CD8-positive, alpha-beta memory T cell (primary cell): ENCODE results near the gene CAPS. TPM values are rescaled to one million over a fixed set of nuclear protein-coding genes. Genes with fewer than 3 reads are reported as not detected.
A peak's percentile ranks its signal among the peaks of the same experiment; 100 is the strongest.

Source experiments
- CTCF ChIA-PET: fragments of 350-600 bp; sonication (Branson Sonifier 250); formaldehyde crosslinking; loops from one replicate; lab custom pipeline; 2021; ENCODE audit warnings: antibody characterized with exemption; lab: Charles Lee
- POLR2A ChIA-PET: fragments of 350-600 bp; sonication (Branson Sonifier 250); formaldehyde crosslinking; loops from one replicate; lab custom pipeline; 2021; ENCODE audit warnings: antibody characterized with exemption; lab: Charles Lee
- DNase-seq, 5 donors: peaks; one replicate each; pipeline versions ENCODE4 v3.0.0 to v3.0.0-alpha.2; 2020 to 2022; ENCODE audit warnings: mixed read lengths in 1 of 5
- H3K27ac ChIP-seq: one replicate; pipeline ENCODE4 v1.7.0; 2013; ENCODE audit warnings: low read depth, mild to moderate bottlenecking, low read length, moderate library complexity
- H3K27me3 ChIP-seq: 2 replicates; pipeline ENCODE4 v1.7.0; 2013; ENCODE audit warnings: low read length, mild to moderate bottlenecking; ENCODE audit not compliant: insufficient read depth, poor library complexity, severe bottlenecking
- H3K36me3 ChIP-seq: 2 replicates; pipeline ENCODE4 v1.7.0; 2013; ENCODE audit warnings: mild to moderate bottlenecking, low read length, moderate library complexity; ENCODE audit not compliant: insufficient read depth
- H3K4me1 ChIP-seq: 2 replicates; pipeline ENCODE4 v1.7.0; 2013; ENCODE audit warnings: mild to moderate bottlenecking, low read length, moderate library complexity; ENCODE audit not compliant: insufficient read depth
- H3K4me3 ChIP-seq: 2 replicates; pipeline ENCODE4 v1.7.0; 2013; ENCODE audit warnings: mild to moderate bottlenecking, low read length
- H3K9me3 ChIP-seq: 2 replicates; pipeline ENCODE4 v1.7.0; 2013; ENCODE audit warnings: mild to moderate bottlenecking, low read length
- H3K27ac Mint-ChIP-seq, 8 donors: one replicate each; pipeline ENCODE4 v1.8.0; 2020 to 2021; ENCODE audit warnings: mixed read lengths in 8 of 8, mild to moderate bottlenecking in 6 of 8, inconsistent platforms in 3 of 8, moderate library complexity in 3 of 8
- H3K27me3 Mint-ChIP-seq, 2 donors: one replicate each; pipeline ENCODE4 v1.8.0; 2020 to 2021; ENCODE audit warnings: mixed read lengths in 2 of 2, mild to moderate bottlenecking in 1 of 2, moderate library complexity in 1 of 2
- H3K36me3 Mint-ChIP-seq, 3 donors: one replicate each; pipeline ENCODE4 v1.8.0; 2020 to 2021; ENCODE audit warnings: mixed read lengths in 3 of 3, inconsistent platforms in 1 of 3, mild to moderate bottlenecking in 1 of 3
- H3K4me1 Mint-ChIP-seq, 3 donors: one replicate each; pipeline ENCODE4 v1.8.0; 2020 to 2021; ENCODE audit warnings: mixed read lengths in 3 of 3, inconsistent platforms in 1 of 3, mild to moderate bottlenecking in 1 of 3
- H3K4me3 Mint-ChIP-seq, 7 donors: one replicate each; pipeline ENCODE4 v1.8.0; 2020 to 2021; ENCODE audit warnings: mixed read lengths in 7 of 7, mild to moderate bottlenecking in 6 of 7, moderate library complexity in 4 of 7, inconsistent platforms in 2 of 7
- H3K9me3 Mint-ChIP-seq, 5 donors: one replicate each; pipeline ENCODE4 v1.8.0; 2020 to 2022; ENCODE audit warnings: mixed read lengths in 5 of 5, mild to moderate bottlenecking in 3 of 5, moderate library complexity in 2 of 5, inconsistent platforms in 1 of 5
- polyA plus RNA-seq: library from polyadenylated mRNA; unstranded; fragments of 300-500 nt; fragmentation: Illumina TruSeq; gene quantifications from one replicate; pipeline ENCODE4 v1.2.3, GENCODE V29; 2021
- total RNA-seq, 2 experiments: library from RNA; stranded (reverse); gene quantifications; one replicate each; pipeline ENCODE4 v1.2.3, GENCODE V29; 2021

CAPS gene
- total and polyA plus RNA-seq, 3 experiments from 2014 or later = 2.7 to 7.3 (median 5.3) TPM

DNA sequence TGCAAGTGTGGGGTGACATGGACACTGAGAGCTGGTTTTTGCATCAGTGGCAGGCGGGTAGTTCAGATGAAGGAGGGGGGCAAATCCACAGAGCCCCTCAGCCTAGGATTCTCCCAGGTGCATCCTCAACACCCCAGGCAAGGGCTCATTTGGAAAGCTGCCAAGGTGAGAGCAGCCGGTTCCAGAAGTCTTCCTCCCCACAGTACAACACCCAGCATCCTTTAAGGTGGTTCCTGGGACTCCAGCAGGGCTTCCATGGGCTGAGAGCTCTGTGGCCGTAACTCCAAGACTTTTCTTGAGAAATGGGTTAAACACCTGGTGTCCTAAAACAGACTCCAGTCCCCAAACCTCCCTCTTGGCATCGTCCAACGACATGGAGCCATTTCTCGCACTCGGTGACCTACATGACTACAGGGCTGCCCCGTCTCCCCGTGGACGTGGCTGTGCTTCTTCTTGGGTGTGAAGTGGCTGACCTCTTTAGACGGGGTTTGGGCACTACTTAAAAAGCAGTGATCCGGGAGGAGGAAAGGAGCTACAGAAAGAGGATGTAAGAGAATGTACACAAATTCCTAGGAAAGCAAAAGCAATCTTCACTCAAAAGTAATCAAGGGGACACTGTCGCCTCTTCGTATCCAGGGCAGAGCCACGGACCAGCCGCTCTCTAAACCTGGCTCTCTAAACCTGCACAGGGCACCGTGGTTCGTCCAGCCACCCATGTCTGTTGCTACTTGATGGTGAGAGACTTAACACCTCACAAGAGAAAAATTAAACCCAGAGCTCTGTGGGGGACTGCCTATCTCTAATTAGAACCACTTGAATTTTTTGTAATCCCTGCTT lies 38.4 kb downstream of the CAPS start:
- DNase-seq = no peak
- Histone ChIP-seq H3K27me3 (no peaks in the 10 kb centered on the region), H3K9me3 (no peaks in the 10 kb centered on the region), H3K4me1 (peaks cover 81% of the 10 kb centered on the region), H3K36me3 (no peaks in the 10 kb centered on the region), H3K27ac (peak overlapping the region; percentile 35), H3K4me3 (no peak overlapping the region)
- H3K36me3 Mint-ChIP-seq = peaks cover 0 to 37% (median 2%) of the 10 kb centered on the region in 3 donors
- H3K27ac Mint-ChIP-seq = peak overlapping the region; percentile 65 to 89 (median 87)
- H3K27me3 Mint-ChIP-seq = peaks cover 0 to 1% of the 10 kb centered on the region in 2 donors
- H3K4me1 Mint-ChIP-seq = peaks cover 85 to 97% (median 91%) of the 10 kb centered on the region in 3 donors
- peak overlapping the region in 5 of 7 donors; percentile 11 to 78 (median 67) for H3K4me3 Mint-ChIP-seq
- CTCF ChIA-PET = interaction anchor here (0.7 to 5.0 kb wide), 4 partner anchors 10 to 35 kb away, joined by 3 to 31 read pairs (median 3); no protein-coding TSS in a partner anchor
- no peaks in the 10 kb centered on the region for H3K9me3 Mint-ChIP-seq
- POLR2A ChIA-PET = interaction anchor here (1.4 kb wide), 1 partner anchor 48 kb away, joined by 4 read pairs; the partner anchor contains the start of gene VMAC

DNA sequence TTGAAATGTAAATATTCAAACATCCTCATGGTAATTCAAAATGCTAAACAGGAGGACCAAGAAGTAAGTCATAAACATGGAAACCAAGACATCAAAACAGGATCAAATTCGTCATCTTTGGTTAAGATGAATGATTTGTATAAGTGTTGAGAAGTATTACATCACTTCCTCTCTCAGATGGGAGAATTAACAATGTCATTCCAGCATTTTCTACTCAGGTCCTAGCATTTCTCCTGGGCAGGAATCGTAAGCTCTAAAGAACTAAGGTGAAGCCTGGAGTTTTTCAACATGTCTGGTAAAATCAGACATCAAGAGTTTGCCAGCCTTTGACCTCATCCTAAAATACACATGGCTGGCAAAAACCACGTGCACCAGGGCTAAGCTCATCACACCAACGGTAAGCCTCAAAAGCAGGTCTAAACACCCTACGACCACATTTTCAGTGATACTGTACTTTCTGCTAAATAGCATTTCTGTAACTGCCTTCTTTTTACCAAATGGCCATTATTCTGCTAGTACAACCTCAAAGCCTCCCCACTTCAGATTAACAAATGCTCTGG lies 39.1 kb downstream of the CAPS start:
- Mint-ChIP-seq H3K4me1 (peaks cover 83 to 97% (median 91%) of the 10 kb centered on the region in 3 donors), H3K36me3 (peaks cover 0 to 40% (median 2%) of the 10 kb centered on the region in 3 donors), H3K4me3 (peak overlapping the region; percentile 11 to 87 (median 67)), H3K27ac (peak overlapping the region; percentile 36 to 92 (median 85)), H3K27me3 (peaks cover 0 to 1% of the 10 kb centered on the region in 2 donors), H3K9me3 (no peaks in the 10 kb centered on the region)
- H3K4me1 ChIP-seq = peaks cover 79% of the 10 kb centered on the region
- H3K9me3 ChIP-seq = no peaks in the 10 kb centered on the region
- no peaks in the 10 kb centered on the region for H3K36me3 ChIP-seq
- H3K27me3 ChIP-seq = no peaks in the 10 kb centered on the region
- DNase-seq = no peak
- ChIA-PET CTCF (interaction anchor here (5.0 kb wide), 1 partner anchor 15 kb away, joined by 31 read pairs; no protein-coding TSS in a partner anchor), POLR2A (interaction anchor here (0.5 to 1.4 kb wide), 2 partner anchors 10 to 49 kb away, joined by 4 read pairs; partner anchors contain the start of gene VMAC)
- peak overlapping the region; percentile 35 for H3K27ac ChIP-seq
- H3K4me3 ChIP-seq = peak overlapping the region; percentile 52

DNA sequence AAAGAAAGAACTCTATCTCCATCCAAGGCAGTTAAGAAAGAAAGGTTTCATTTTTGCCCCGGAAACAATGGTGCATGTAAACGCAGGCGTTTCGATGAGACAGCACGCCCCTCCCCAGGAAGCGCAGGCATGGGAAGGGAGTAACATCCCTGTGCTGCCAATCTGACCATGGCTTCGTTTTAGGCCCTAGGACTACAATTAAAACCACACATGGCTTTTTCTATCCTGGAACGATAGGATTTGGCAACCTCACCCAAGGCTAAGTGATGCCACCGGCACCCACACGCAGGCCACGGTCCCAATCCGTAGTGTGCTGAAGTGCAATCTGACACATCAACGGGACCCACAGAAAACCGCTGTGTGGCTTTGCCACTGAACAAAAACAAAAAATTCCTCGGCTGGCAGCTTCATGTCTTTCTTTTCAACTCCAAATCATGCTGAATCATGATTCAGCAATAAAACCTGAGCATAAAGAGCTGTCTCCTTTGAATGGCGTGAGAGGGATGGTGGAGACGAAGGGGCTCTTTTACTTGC lies 39.7 kb downstream of the CAPS start:
- H3K36me3 ChIP-seq = no peaks in the 10 kb centered on the region
- no peaks in the 10 kb centered on the region for H3K9me3 ChIP-seq
- peaks cover 0 to 1% of the 10 kb centered on the region in 2 donors for H3K27me3 Mint-ChIP-seq
- ChIA-PET CTCF (interaction anchor here (5.0 kb wide), 1 partner anchor 14 kb away, joined by 31 read pairs; no protein-coding TSS in a partner anchor), POLR2A (interaction anchor here (0.5 to 1.4 kb wide), 2 partner anchors 11 to 49 kb away, joined by 4 read pairs; partner anchors contain the start of gene VMAC)
- H3K9me3 Mint-ChIP-seq = no peaks in the 10 kb centered on the region
- H3K27ac ChIP-seq = peak overlapping the region; percentile 35
- peaks cover 79% of the 10 kb centered on the region for H3K4me1 ChIP-seq
- H3K4me1 Mint-ChIP-seq = peaks cover 81 to 95% (median 89%) of the 10 kb centered on the region in 3 donors
- peak overlapping the region; percentile 36 to 92 (median 85) for H3K27ac Mint-ChIP-seq
- peak in 1 of 5 donors; percentile 36 for DNase-seq
- no peaks in the 10 kb centered on the region for H3K27me3 ChIP-seq
- H3K4me3 ChIP-seq = peak overlapping the region; percentile 52
- H3K36me3 Mint-ChIP-seq = peaks cover 0 to 38% (median 2%) of the 10 kb centered on the region in 3 donors
- peak overlapping the region; percentile 11 to 87 (median 67) for H3K4me3 Mint-ChIP-seq

DNA sequence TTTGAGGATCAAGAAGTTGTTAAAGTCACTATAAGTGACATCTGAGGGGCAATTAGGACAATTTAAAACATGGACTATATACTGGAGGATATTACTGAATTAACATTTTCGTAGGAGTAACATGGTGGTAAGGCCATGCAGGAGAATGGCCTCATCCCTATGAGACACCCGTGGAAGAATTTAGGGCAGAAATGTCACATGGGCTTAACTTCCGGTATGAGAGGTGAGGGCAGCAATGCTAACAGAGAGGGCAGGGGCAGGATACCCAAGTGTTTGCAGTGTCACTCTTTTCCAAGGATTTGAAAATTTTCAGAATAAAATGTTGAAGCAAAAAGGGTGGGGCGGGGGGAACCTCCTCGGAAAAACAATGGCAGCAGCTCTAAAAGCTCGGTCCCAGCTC lies 40.2 kb downstream of the CAPS start:
- ChIA-PET CTCF (interaction anchor here (5.0 kb wide), 1 partner anchor 13 kb away, joined by 31 read pairs; no protein-coding TSS in a partner anchor), POLR2A (interaction anchor here (1.4 kb wide), 1 partner anchor 50 kb away, joined by 4 read pairs; the partner anchor contains the start of gene VMAC)
- Histone ChIP-seq H3K36me3 (no peaks in the 10 kb centered on the region), H3K27ac (peak overlapping the region; percentile 35), H3K4me3 (peak overlapping the region; percentile 52), H3K4me1 (peaks cover 79% of the 10 kb centered on the region), H3K9me3 (no peaks in the 10 kb centered on the region), H3K27me3 (no peaks in the 10 kb centered on the region)
- DNase-seq = no peak
- Mint-ChIP-seq H3K36me3 (peaks cover 0 to 38% (median 2%) of the 10 kb centered on the region in 3 donors), H3K4me1 (peaks cover 80 to 95% (median 88%) of the 10 kb centered on the region in 3 donors), H3K27me3 (no peaks in the 10 kb centered on the region), H3K9me3 (no peaks in the 10 kb centered on the region), H3K27ac (peak overlapping the region; percentile 36 to 92 (median 85)), H3K4me3 (peak overlapping the region; percentile 11 to 87 (median 67))

GRCh38 chr19:5955636-5955935 lies 41.5 kb downstream of the CAPS start:
- Mint-ChIP-seq H3K9me3 (no peaks in the 10 kb centered on the region), H3K36me3 (peaks cover 0 to 31% (median 2%) of the 10 kb centered on the region in 3 donors), H3K27me3 (no peaks in the 10 kb centered on the region), H3K27ac (peak overlapping the region in 4 of 8 donors; percentile 36 to 63 (median 42)), H3K4me3 (no peak overlapping the region), H3K4me1 (peaks cover 80 to 95% (median 88%) of the 10 kb centered on the region in 3 donors)
- no peak overlapping the region for H3K4me3 ChIP-seq
- ChIA-PET CTCF (interaction anchor here (1.0 kb wide), 1 partner anchor 67 kb away, joined by 3 read pairs; no protein-coding TSS in a partner anchor), POLR2A (no interaction called here)
- H3K27me3 ChIP-seq = no peaks in the 10 kb centered on the region
- no peaks in the 10 kb centered on the region for H3K9me3 ChIP-seq
- H3K36me3 ChIP-seq = no peaks in the 10 kb centered on the region
- no peak overlapping the region for H3K27ac ChIP-seq
- H3K4me1 ChIP-seq = peaks cover 79% of the 10 kb centered on the region
- DNase-seq = no peak

DNA sequence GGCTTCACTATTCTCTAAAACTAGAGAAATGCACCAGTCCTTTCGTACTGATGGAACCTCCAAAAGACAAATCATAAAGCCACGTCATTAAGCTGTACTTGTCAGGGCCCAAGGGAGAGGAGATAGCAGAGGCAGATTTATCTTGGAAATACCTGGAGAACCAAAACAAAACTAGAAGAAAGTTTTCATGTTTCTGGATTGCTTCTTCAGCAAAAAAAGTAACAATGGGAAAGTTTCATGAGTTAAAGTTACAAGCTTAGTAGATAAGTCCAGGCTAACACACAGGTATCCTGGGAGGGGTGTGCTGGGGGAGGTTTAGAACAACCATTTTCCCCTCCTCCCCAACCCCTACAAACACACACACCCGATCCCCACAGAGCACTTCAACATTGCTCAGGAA lies 42.3 kb downstream of the CAPS start:
- peaks cover 0 to 26% (median 2%) of the 10 kb centered on the region in 3 donors for H3K36me3 Mint-ChIP-seq
- CTCF ChIA-PET = interaction anchor here (1.0 to 1.5 kb wide), 3 partner anchors 12 to 152 kb away, joined by 3 to 8 read pairs (median 3); no protein-coding TSS in a partner anchor
- Histone ChIP-seq H3K27me3 (no peaks in the 10 kb centered on the region), H3K27ac (no peak overlapping the region), H3K4me1 (peaks cover 79% of the 10 kb centered on the region), H3K4me3 (no peak overlapping the region), H3K9me3 (no peaks in the 10 kb centered on the region), H3K36me3 (no peaks in the 10 kb centered on the region)
- H3K4me1 Mint-ChIP-seq = peaks cover 78 to 95% (median 88%) of the 10 kb centered on the region in 3 donors
- H3K9me3 Mint-ChIP-seq = no peaks in the 10 kb centered on the region
- POLR2A ChIA-PET = no interaction called here
- DNase-seq = no peak
- no peaks in the 10 kb centered on the region for H3K27me3 Mint-ChIP-seq
- H3K4me3 Mint-ChIP-seq = no peak overlapping the region
- peak overlapping the region in 5 of 8 donors; percentile 31 to 83 (median 61) for H3K27ac Mint-ChIP-seq

GRCh38 chr19:5956728-5957127 lies 42.7 kb downstream of the CAPS start:
- Mint-ChIP-seq H3K9me3 (no peaks in the 10 kb centered on the region), H3K4me3 (peak overlapping the region in 1 of 7 donors; percentile 13), H3K27ac (peak overlapping the region in 3 of 8 donors; percentile 31 to 83 (median 63)), H3K4me1 (peaks cover 78 to 95% (median 88%) of the 10 kb centered on the region in 3 donors), H3K36me3 (peaks cover 0 to 25% (median 2%) of the 10 kb centered on the region in 3 donors), H3K27me3 (no peaks in the 10 kb centered on the region)
- Histone ChIP-seq H3K4me1 (peaks cover 79% of the 10 kb centered on the region), H3K27ac (no peak overlapping the region), H3K36me3 (no peaks in the 10 kb centered on the region), H3K27me3 (no peaks in the 10 kb centered on the region), H3K4me3 (no peak overlapping the region), H3K9me3 (no peaks in the 10 kb centered on the region)
- POLR2A ChIA-PET = no interaction called here
- no peak for DNase-seq
- CTCF ChIA-PET = interaction anchor here (1.0 to 1.5 kb wide), 3 partner anchors 11 to 153 kb away, joined by 3 to 8 read pairs (median 3); no protein-coding TSS in a partner anchor
